ENCODE measurements around the gene ST7.
A peak's percentile ranks its signal among the peaks of the same experiment; 100 is the strongest.

ST7 gene

GRCh38 chr7:117193564-117193963 lies 240.3 kb downstream of the ST7 start:
- peak; percentile 20 for DNase-seq (ENCODE audit: low spot score)

- DNase-seq (ENCODE audit: low spot score): no peak
These were observed 241.1 kb downstream of the ST7 start for GRCh38 chr7:117194445-117194844.

- DNase-seq (ENCODE audit: low spot score): no peak
These were observed 242.2 kb downstream of the ST7 start for GRCh38 chr7:117195361-117196029.

GRCh38 chr7:117200132-117200531 lies 246.8 kb downstream of the ST7 start:
- no peak for DNase-seq (ENCODE audit: low spot score)

- DNase-seq (ENCODE audit: low spot score): no peak
These were observed 247.6 kb downstream of the ST7 start for GRCh38 chr7:117200786-117201458.

GRCh38 chr7:117202511-117202910 lies 249.2 kb downstream of the ST7 start:
- peak; percentile 17 for DNase-seq (ENCODE audit: low spot score)

GRCh38 chr7:117203205-117203604 lies 249.9 kb downstream of the ST7 start:
- DNase-seq (ENCODE audit: low spot score): no peak

GRCh38 chr7:117205873-117206272 lies 252.6 kb downstream of the ST7 start:
- DNase-seq (ENCODE audit: low spot score): no peak

- DNase-seq (ENCODE audit: low spot score): no peak
These were observed 255.0 kb downstream of the ST7 start for GRCh38 chr7:117208257-117208656.

- no peak for DNase-seq (ENCODE audit: low spot score)
These were observed 257.1 kb downstream of the ST7 start for GRCh38 chr7:117210397-117210796.

- DNase-seq (ENCODE audit: low spot score): no peak
These were observed 257.6 kb downstream of the ST7 start for GRCh38 chr7:117210908-117211307.

- no peak for DNase-seq (ENCODE audit: low spot score)
These were observed 258.3 kb downstream of the ST7 start for GRCh38 chr7:117211614-117212013.

- peak; percentile 53 for DNase-seq (ENCODE audit: low spot score)
These were observed 259.9 kb downstream of the ST7 start for GRCh38 chr7:117212969-117213877.

GRCh38 chr7:117216010-117216409 lies 262.7 kb downstream of the ST7 start:
- DNase-seq (ENCODE audit: low spot score): no peak

- no peak for DNase-seq (ENCODE audit: low spot score)
These were observed 263.3 kb downstream of the ST7 start for GRCh38 chr7:117216436-117217069.

- DNase-seq (ENCODE audit: low spot score): peak; percentile 23
These were observed 264.1 kb downstream of the ST7 start for GRCh38 chr7:117217106-117218035.

- DNase-seq (ENCODE audit: low spot score): no peak
These were observed 265.4 kb downstream of the ST7 start for GRCh38 chr7:117218700-117219099.

- peak; percentile 9 for DNase-seq (ENCODE audit: low spot score)
These were observed 266.2 kb downstream of the ST7 start for GRCh38 chr7:117219485-117219884.

- no peak for DNase-seq (ENCODE audit: low spot score)
These were observed 267.5 kb downstream of the ST7 start for GRCh38 chr7:117220836-117221235.

GRCh38 chr7:117225536-117225935 lies 272.2 kb downstream of the ST7 start:
- DNase-seq (ENCODE audit: low spot score): no peak

- no peak for DNase-seq (ENCODE audit: low spot score)
These were observed 273.8 kb downstream of the ST7 start for GRCh38 chr7:117227091-117227490.

Measured in AG08396 (cell line).